HUES64 (cell line): ENCODE measurements around the gene VEGFC.

Source experiments
- H3K27ac ChIP-seq: 2 replicates; pipeline ENCODE4 v1.7.0; 2013; ENCODE audit warnings: low read depth, low read length, inconsistent platforms
- H3K27me3 ChIP-seq: 2 replicates; pipeline ENCODE4 v1.6.1; 2013; ENCODE audit warnings: mild to moderate bottlenecking, low read length; ENCODE audit not compliant: insufficient read depth
- H3K36me3 ChIP-seq: 2 replicates; pipeline ENCODE4 v1.6.1; 2013; ENCODE audit warnings: mild to moderate bottlenecking, low read length; ENCODE audit not compliant: insufficient read depth
- H3K4me1 ChIP-seq: 2 replicates; pipeline ENCODE4 v1.6.1; 2013; ENCODE audit warnings: mild to moderate bottlenecking, low read length, moderate library complexity; ENCODE audit not compliant: insufficient read depth
- H3K4me3 ChIP-seq: 2 replicates; pipeline ENCODE4 v1.5.1; 2013; ENCODE audit warnings: mild to moderate bottlenecking, low read length, moderate library complexity
- H3K9ac ChIP-seq: 2 replicates; pipeline ENCODE4 v1.6.1; 2013; ENCODE audit warnings: mild to moderate bottlenecking, low read depth, low read length
- H3K9me3 ChIP-seq: 2 replicates; pipeline ENCODE4 v1.6.1; 2013; ENCODE audit warnings: low read depth, low read length; ENCODE audit not compliant: insufficient read depth
- WGBS: fragments of 150-250, 120-280 bp; methylation state at CpG from one replicate; pipeline ENCODE4 v1.1.7; 2013; ENCODE audit warnings: missing lambda C conversion rate; 5-methylcytosine and 5-hydroxymethylcytosine counted together

VEGFC gene

DNA sequence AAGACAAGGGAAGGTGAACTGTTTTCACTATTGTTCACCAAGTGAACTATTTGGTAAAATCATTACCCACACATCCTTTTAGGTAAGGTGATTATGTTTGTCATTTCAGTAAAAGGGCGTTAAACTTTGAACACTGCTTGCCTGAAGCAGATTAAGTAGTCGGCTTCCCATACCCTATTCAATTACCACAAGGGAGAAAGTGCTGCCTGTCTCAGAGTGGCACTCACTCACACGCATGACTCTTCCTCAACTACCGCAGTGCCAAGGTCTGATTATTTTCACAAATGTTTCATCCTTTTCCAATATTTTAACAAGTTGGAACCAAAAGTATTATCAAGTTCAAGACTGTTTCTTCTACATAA lies 11.0 kb downstream of the VEGFC start:
- Histone ChIP-seq H3K27ac (no peak overlapping the region; the same call in 1 of the 2 replicates), H3K27me3 (no peaks in the 10 kb centered on the region), H3K9me3 (no peaks in the 10 kb centered on the region), H3K4me1 (peaks cover 7% of the 10 kb centered on the region), H3K4me3 (no peak overlapping the region), H3K36me3 (no peaks in the 10 kb centered on the region), H3K9ac (no peak overlapping the region)
- 84% methylated on average over 4 of the region's 4 CpGs for WGBS

DNA sequence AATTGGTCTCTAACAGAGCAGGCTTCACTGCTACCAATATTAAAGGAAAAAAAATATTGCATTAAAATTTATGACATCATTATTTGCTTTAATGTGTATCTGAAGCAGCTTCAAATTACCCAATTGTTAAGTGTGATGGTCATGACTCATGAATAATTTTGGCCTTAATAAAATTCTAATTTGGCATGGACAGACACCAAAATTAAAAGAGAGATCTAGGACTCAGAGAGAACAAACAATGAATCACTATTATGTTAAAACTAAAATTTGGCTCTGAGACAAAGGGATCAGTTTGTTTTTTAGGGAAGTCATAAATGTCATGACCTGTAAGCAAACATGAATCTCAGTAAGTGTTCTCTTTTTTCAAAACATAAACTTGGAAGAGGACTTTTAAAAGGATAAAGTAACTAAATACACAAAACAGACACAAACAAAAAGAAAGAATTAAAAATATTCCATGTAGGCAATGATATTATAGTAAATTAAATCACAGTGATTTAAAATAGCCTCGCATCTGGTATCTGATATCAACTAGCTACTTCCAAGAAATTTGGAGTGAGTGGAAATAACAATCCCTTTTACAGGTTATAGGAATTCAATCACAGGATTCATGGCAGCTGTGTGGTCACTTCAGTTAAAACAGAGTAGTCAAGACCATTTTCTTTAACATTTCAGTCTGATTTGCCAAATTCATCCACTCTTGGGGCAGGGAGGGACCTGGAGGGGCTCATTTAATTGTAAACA lies 11.6 kb downstream of the VEGFC start:
- Histone ChIP-seq H3K9me3 (no peaks in the 10 kb centered on the region), H3K27ac (no peak overlapping the region; the same call in 1 of the 2 replicates), H3K4me1 (peaks cover 7% of the 10 kb centered on the region), H3K27me3 (no peaks in the 10 kb centered on the region), H3K4me3 (no peak overlapping the region), H3K36me3 (no peaks in the 10 kb centered on the region), H3K9ac (no peak overlapping the region)
- WGBS: no CpG with 5 or more reads among the region's 1 CpG

GRCh38 chr4:176779421-176779820 lies 13.3 kb downstream of the VEGFC start:
- no peaks in the 10 kb centered on the region for H3K36me3 ChIP-seq
- H3K27ac ChIP-seq: no peak overlapping the region
- H3K27me3 ChIP-seq: no peaks in the 10 kb centered on the region
- H3K4me1 ChIP-seq: peaks cover 7% of the 10 kb centered on the region
- WGBS: 95% methylated on average over 4 of the region's 4 CpGs
- H3K4me3 ChIP-seq: no peak overlapping the region
- no peak overlapping the region for H3K9ac ChIP-seq
- H3K9me3 ChIP-seq: no peaks in the 10 kb centered on the region

GRCh38 chr4:176778491-176778890 lies 14.2 kb downstream of the VEGFC start:
- H3K27me3 ChIP-seq: no peaks in the 10 kb centered on the region
- H3K9me3 ChIP-seq: no peaks in the 10 kb centered on the region
- H3K4me3 ChIP-seq: no peak overlapping the region
- peaks cover 7% of the 10 kb centered on the region for H3K4me1 ChIP-seq
- no peak overlapping the region for H3K9ac ChIP-seq
- H3K36me3 ChIP-seq: no peaks in the 10 kb centered on the region
- no peak overlapping the region for H3K27ac ChIP-seq
- whole genome bisulfite sequencing: 90% methylated on average over 3 of the region's 4 CpGs

- no peak overlapping the region for H3K27ac ChIP-seq
- H3K4me3 ChIP-seq: no peak overlapping the region
- no peaks in the 10 kb centered on the region for H3K27me3 ChIP-seq
- no peaks in the 10 kb centered on the region for H3K36me3 ChIP-seq
- peaks cover 7% of the 10 kb centered on the region for H3K4me1 ChIP-seq
- H3K9me3 ChIP-seq: no peaks in the 10 kb centered on the region
- WGBS: 0% methylated on average over 1 of the region's 2 CpGs
- H3K9ac ChIP-seq: no peak overlapping the region
These were observed 14.7 kb downstream of the VEGFC start for GRCh38 chr4:176778063-176778462.

- H3K4me1 ChIP-seq: no peaks in the 10 kb centered on the region
- H3K27ac ChIP-seq: no peak overlapping the region
- 100% methylated on average over 1 of the region's 1 CpG for WGBS
These were observed 17.4 kb downstream of the VEGFC start for GRCh38 chr4:176775338-176775737.

DNA sequence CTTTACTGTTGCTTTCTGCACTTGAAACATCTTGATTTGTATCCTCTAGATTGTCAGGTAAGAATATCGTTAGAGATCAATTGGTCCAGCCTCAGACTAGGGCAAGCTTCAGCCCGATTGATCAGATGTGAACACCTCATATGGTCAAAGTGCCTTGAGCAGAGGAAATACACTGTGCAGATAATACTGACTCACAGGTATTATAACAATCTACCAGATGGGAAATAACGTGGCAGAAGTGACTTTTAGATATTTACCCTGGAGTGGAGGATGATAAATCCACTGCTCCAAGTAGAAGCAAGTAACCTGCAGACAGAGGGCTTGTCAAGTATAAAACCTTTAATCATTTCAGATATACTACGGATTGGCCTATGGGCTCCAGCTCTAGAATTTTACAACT lies 17.9 kb downstream of the VEGFC start:
- Histone ChIP-seq H3K36me3 (no peaks in the 10 kb centered on the region), H3K27ac (no peak overlapping the region), H3K4me1 (no peaks in the 10 kb centered on the region), H3K9ac (no peak overlapping the region), H3K27me3 (no peaks in the 10 kb centered on the region), H3K9me3 (no peaks in the 10 kb centered on the region), H3K4me3 (no peak overlapping the region)
- 67% methylated on average over 3 of the region's 4 CpGs for WGBS

More at GRCh38 chr4:176775338-176775737, 17.4 kb downstream of the VEGFC start:
- no peaks in the 10 kb centered on the region for H3K36me3 ChIP-seq
- H3K9me3 ChIP-seq: no peaks in the 10 kb centered on the region
- no peak overlapping the region for H3K4me3 ChIP-seq
- no peak overlapping the region for H3K9ac ChIP-seq
- no peaks in the 10 kb centered on the region for H3K27me3 ChIP-seq

DNA sequence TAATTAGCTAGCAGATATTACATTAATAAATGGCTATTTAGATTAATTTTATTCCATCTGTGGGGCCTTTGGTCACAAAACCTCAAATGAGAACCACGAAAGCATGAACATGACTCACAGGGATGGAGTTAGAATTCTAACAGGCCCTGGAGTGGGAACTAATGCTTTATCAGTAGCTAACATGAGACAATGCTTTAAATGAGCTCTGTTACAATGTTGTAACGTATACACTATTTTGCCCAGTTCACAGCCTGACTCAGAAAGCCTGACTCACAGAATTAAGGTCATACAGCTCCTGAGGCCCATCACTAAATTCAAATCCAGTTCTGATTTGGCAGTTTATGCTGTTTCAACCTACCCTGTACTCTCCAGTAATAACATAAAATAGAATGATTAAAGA lies 23.2 kb downstream of the VEGFC start:
- Histone ChIP-seq H3K9me3 (no peaks in the 10 kb centered on the region), H3K4me1 (no peaks in the 10 kb centered on the region), H3K36me3 (no peaks in the 10 kb centered on the region), H3K27me3 (no peaks in the 10 kb centered on the region), H3K27ac (no peak overlapping the region), H3K4me3 (no peak overlapping the region), H3K9ac (no peak overlapping the region)
- WGBS: 92% methylated on average over 2 of the region's 2 CpGs

DNA sequence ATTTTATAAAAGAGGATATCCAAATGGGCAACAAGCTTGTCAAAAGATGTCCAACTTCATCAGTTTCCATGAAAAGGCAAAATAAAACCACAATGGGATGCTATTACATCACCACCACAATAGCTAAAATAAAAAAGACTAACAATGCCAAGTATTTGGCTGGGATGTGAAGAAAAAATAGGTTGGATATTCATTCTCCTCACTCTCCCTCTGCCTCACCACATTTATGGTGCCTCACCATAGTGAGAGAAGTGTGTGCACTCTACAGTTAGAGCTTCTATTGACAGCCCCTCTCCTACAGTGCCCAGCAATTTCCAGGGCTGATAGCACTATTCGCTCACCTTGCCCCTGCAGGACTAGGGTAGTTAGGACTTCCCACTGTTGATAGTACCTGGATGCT lies 25.5 kb downstream of the VEGFC start:
- Histone ChIP-seq H3K9me3 (no peaks in the 10 kb centered on the region), H3K27ac (no peak overlapping the region), H3K4me1 (no peaks in the 10 kb centered on the region), H3K4me3 (no peak overlapping the region), H3K9ac (no peak overlapping the region), H3K27me3 (no peaks in the 10 kb centered on the region), H3K36me3 (no peaks in the 10 kb centered on the region)
- WGBS: 100% methylated on average over 1 of the region's 1 CpG

GRCh38 chr4:176762661-176763308 lies 29.9 kb downstream of the VEGFC start:
- no peaks in the 10 kb centered on the region for H3K36me3 ChIP-seq
- no peaks in the 10 kb centered on the region for H3K4me1 ChIP-seq
- no peak overlapping the region for H3K27ac ChIP-seq
- 96% methylated on average over 2 of the region's 3 CpGs for WGBS
- no peaks in the 10 kb centered on the region for H3K27me3 ChIP-seq
- H3K4me3 ChIP-seq: no peak overlapping the region
- no peak overlapping the region for H3K9ac ChIP-seq
- no peaks in the 10 kb centered on the region for H3K9me3 ChIP-seq

DNA sequence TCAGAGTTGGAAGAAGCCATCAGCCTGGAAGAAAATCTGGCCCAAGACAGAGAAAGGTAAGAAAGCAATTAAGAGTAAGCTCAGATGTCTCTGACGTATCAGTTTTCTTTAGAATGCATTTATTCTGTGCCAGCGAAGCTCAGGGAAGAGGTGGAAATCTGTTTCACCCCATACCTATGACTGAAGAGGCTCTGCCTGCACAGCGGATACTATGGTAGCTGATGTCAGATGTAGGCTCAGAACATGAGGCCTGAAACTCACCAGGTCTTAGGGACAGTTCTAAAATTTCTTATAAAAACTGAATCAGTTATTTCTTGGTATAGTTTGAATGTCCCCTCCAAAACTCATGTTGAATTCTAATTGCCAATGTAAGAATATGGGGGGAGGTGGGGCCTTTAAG lies 30.9 kb downstream of the VEGFC start:
- no peaks in the 10 kb centered on the region for H3K9me3 ChIP-seq
- no peaks in the 10 kb centered on the region for H3K36me3 ChIP-seq
- no peak overlapping the region for H3K9ac ChIP-seq
- 92% methylated on average over 3 of the region's 3 CpGs for WGBS
- H3K27ac ChIP-seq: no peak overlapping the region
- no peak overlapping the region for H3K4me3 ChIP-seq
- no peaks in the 10 kb centered on the region for H3K4me1 ChIP-seq
- H3K27me3 ChIP-seq: no peaks in the 10 kb centered on the region
